Coronary artery (tissue), 2 donors: ENCODE measurements around the gene GAS6.
"Not testable (repeated sequence)": the region's sequence is repeated elsewhere in the genome, so short reads cannot be mapped to it uniquely, and the experiment has no call there.

Source experiments
- DNase-seq: peaks from one replicate; pipeline ENCODE4 v3.0.0-alpha.2; 2017; ENCODE audit warnings: low spot score
- H3K27ac ChIP-seq, 2 donors: fragments of 200-600 bp; sonication (generic); one replicate each; pipeline ENCODE4 v1.5.1; 2016 to 2019
- H3K4me3 ChIP-seq: fragments of 200-600 bp; sonication (generic); 2 replicates; pipeline ENCODE4 v1.5.1; 2016; ENCODE audit warnings: mild to moderate bottlenecking, moderate library complexity
- TF ChIP-seq, protein P1 (sequence below): fragments of 200-600 bp; sonication (generic); IDR thresholded peaks from one replicate; pipeline ENCODE4 v1.5.1; 2019; ENCODE audit warnings: antibody characterized with exemption

Gene GAS6

DNA sequence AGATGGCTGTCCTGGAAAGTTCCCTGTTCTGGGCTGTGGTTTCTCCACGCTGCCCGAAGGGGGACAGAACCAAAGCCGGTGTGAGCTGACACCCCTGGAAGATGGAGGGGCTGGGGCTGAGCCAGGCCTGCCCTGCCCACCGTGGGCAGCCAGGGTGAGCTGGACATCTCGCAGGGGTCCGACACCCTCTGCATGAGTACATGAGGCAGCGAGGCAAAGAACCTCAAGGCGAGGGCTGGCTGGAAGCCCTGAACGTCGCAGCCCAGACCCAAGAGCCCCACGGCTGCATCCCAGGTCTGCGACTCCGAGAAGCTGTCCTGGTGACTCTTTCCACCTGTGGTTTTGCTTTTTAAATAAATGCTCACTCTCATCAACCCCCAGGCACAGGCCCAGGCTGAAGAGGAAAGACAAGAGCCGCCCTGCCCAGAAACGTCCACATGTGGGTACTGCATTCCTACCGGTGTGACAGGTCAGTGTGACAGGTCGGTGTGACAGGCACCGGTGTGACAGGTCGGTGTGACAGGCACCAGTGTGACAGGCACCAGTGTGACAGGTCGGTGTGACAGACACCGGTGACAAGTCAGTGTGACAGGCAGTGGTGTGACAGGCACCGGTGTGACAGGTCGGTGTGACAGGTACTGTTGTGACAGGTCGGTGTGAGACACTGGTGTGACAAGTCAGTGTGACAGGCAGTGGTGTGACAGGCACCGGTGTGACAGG is 30.6 kb downstream of the GAS6 start:
- DNase-seq = no peak
- Histone ChIP-seq H3K4me3 (no peak overlapping the region), H3K27ac (no peak overlapping the region)
- TF ChIP-seq, protein P1, sequence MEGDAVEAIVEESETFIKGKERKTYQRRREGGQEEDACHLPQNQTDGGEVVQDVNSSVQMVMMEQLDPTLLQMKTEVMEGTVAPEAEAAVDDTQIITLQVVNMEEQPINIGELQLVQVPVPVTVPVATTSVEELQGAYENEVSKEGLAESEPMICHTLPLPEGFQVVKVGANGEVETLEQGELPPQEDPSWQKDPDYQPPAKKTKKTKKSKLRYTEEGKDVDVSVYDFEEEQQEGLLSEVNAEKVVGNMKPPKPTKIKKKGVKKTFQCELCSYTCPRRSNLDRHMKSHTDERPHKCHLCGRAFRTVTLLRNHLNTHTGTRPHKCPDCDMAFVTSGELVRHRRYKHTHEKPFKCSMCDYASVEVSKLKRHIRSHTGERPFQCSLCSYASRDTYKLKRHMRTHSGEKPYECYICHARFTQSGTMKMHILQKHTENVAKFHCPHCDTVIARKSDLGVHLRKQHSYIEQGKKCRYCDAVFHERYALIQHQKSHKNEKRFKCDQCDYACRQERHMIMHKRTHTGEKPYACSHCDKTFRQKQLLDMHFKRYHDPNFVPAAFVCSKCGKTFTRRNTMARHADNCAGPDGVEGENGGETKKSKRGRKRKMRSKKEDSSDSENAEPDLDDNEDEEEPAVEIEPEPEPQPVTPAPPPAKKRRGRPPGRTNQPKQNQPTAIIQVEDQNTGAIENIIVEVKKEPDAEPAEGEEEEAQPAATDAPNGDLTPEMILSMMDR = no peak

DNA sequence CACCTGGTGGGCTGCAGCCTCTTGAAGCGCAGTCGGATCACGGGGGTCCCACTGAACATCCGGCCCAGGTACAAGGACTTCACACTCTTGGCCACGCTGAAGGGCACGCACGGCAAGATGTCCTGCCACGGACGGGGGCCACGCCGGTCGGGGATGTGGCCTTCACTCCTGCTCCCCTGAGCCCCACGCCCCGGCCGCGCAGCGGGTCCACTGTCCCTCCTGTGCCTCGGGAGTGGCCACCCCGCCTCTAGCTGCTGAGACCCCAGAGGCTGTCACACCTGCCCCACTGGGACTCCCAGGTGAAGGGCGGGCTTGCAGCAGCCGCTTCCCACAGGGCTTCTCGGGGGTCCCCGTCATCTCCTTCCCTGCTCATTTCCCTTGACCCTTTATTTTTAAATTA is 31.2 kb downstream of the GAS6 start:
- no peak for DNase-seq
- TF ChIP-seq, protein P1 = no peak
- no peak overlapping the region for H3K4me3 ChIP-seq
- no peak overlapping the region for H3K27ac ChIP-seq

GRCh38 chr13:113832205-113832604 is 31.7 kb downstream of the GAS6 start:
- TF ChIP-seq, protein P1 = no peak
- H3K27ac ChIP-seq = no peak overlapping the region
- no peak for DNase-seq
- H3K4me3 ChIP-seq = no peak overlapping the region

DNA sequence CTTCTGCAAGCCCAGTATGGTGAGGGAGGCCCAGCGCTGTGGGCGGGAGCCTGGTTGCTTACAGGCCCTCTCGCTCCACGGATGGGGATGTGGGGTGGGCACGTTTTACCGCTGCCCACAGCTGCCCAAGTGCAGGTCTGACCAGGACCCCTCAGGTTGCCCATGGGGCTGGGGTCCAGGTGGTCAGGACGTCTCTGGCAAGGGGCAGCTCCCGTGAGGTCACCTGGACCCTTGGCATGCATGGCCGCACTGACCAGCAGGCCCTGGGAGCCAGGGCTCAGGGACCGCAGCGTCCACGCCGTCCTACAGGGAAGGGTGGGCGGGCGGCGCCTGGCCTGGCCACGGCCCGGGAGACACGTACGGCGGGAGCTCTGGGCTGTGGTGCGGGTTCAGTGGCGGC is 32.8 kb downstream of the GAS6 start:
- Histone ChIP-seq H3K27ac (no peak overlapping the region), H3K4me3 (no peak overlapping the region)
- TF ChIP-seq, protein P1 = no peak
- DNase-seq = no peak

DNA sequence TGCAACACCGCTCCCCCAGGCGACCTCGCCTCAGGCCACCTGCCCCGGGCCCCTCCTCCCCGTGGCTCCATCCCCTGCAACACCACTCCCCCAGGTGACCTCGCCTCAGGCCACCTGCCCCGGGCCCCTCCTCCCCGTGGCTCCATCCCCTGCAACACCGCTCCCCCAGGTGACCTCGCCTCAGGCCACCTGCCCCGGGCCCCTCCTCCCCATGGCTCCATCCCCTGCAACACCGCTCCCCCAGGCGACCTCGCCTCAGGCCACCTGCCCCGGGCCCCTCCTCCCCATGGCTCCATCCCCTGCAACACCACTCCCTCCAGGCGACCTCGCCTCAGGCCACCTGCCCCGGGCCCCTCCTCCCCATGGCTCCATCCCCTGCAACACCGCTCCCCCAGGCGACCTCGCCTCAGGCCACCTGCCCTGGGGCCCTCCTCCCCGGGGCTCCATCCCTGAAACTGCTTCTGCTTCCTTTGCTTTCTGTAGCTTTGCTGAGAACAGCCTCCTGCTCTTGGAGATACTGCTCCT is 33.4 kb downstream of the GAS6 start:
- not testable (repeated sequence) for DNase-seq

GRCh38 chr13:113828282-113828825 is 35.5 kb downstream of the GAS6 start:
- TF ChIP-seq, protein P1 = no peak
- Histone ChIP-seq H3K27ac (no peak overlapping the region), H3K4me3 (no peak overlapping the region)
- no peak for DNase-seq

More for the DNA sequence above, 33.4 kb downstream of the GAS6 start:
- H3K27ac ChIP-seq, H3K4me3 ChIP-seq: not testable (repeated sequence)

DNA sequence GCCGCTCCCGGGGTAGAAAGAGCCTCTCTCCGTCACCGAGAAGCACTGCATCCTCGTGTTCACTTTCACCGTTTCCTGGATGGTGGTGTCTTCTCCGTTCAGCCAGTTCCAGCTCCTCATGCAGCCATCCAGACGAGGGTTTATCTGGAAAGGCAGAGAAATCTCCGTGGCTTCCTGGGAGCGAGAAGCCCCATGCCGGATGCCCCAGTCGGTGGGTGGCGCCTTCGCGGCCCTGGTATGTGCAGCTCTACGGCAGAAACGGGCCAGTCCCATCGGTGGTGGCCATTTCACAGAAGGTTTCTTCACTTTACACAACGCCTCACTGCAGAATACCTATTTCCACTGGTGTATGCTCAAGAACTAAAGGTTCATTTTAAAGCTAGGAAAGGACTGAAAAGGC is 36.9 kb downstream of the GAS6 start:
- no peak for DNase-seq
- Histone ChIP-seq H3K27ac (no peak overlapping the region), H3K4me3 (no peak overlapping the region)
- TF ChIP-seq, protein P1 = no peak

DNA sequence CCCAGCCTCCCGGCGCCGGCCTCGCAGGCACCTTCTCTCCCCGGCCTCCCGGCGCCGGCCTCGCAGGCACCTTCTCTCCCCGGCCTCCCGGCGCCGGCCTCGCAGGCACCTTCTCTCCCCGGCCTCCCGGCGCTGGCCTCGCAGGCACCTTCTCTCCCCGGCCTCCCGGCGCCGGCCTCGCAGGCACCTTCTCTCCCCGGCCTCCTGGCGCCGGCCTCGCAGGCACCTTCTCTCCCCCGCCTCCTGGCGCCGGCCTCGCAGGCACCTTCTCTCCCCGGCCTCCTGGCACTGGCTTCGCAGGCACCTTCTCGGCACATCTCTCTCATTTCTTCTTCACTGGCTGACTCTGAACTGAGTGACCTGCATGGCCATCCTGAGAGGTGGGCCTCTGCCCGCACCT is 37.4 kb downstream of the GAS6 start:
- not testable (repeated sequence) for H3K4me3 ChIP-seq, H3K27ac ChIP-seq, DNase-seq
